Activated gamma-delta T cell treated with anti-CD3 and anti-CD28 coated beads, Interleukin-2, amount 50 U/mL, for 16 hours (primary cell): Measurements from ENCODE around the gene BCAR1.
"Not testable (repeated sequence)": the region's sequence is repeated elsewhere in the genome, so short reads cannot be mapped to it uniquely, and the experiment has no call there.

ENCODE experiments used
- DNase-seq: peaks from one replicate; pipeline ENCODE4 v3.0.0-alpha.2; 2020; ENCODE audit warnings: low read depth

Gene BCAR1

GRCh38 chr16:75252946-75253911 lies 1.8 kb upstream of the BCAR1 start:
- DNase-seq = no peak

- DNase-seq = no peak
Measured at GRCh38 chr16:75252049-75252864, 833 bp upstream of the BCAR1 start.

- no peak for DNase-seq
Measured at GRCh38 chr16:75250809-75251279, 580 bp downstream of the BCAR1 start.

- no peak for DNase-seq
Measured at GRCh38 chr16:75250089-75250808, 1.2 kb downstream of the BCAR1 start.

GRCh38 chr16:75249441-75249840 lies 2.0 kb downstream of the BCAR1 start:
- no peak for DNase-seq

- no peak for DNase-seq
Measured at GRCh38 chr16:75248536-75249380, 2.7 kb downstream of the BCAR1 start.

GRCh38 chr16:75248142-75248535 lies 3.3 kb downstream of the BCAR1 start:
- no peak for DNase-seq

GRCh38 chr16:75247249-75247648 lies 4.2 kb downstream of the BCAR1 start:
- DNase-seq = no peak

- DNase-seq = no peak
Measured at GRCh38 chr16:75246504-75247205, 4.8 kb downstream of the BCAR1 start.

GRCh38 chr16:75244844-75245758 lies 6.3 kb downstream of the BCAR1 start:
- DNase-seq = no peak

GRCh38 chr16:75244225-75244809 lies 7.1 kb downstream of the BCAR1 start:
- no peak for DNase-seq

GRCh38 chr16:75243667-75244224 lies 7.7 kb downstream of the BCAR1 start:
- no peak for DNase-seq

- DNase-seq = not testable (repeated sequence)
Measured at GRCh38 chr16:75242436-75243078, 8.9 kb downstream of the BCAR1 start.

GRCh38 chr16:75241955-75242354 lies 9.5 kb downstream of the BCAR1 start:
- DNase-seq = no peak

- DNase-seq = no peak
Measured at GRCh38 chr16:75241412-75241811, 10.0 kb downstream of the BCAR1 start.

- DNase-seq = not testable (repeated sequence)
Measured at GRCh38 chr16:75240633-75241032, 10.8 kb downstream of the BCAR1 start.

GRCh38 chr16:75239542-75240122 lies 11.8 kb downstream of the BCAR1 start:
- DNase-seq = no peak
